Progenitor cell of endocrine pancreas (in vitro differentiated cells): ENCODE data around the gene NRCAM. TPM values are rescaled to one million over a fixed set of nuclear protein-coding genes. Genes with fewer than 3 reads are reported as not detected.

Experiments
- DNase-seq: peaks from one replicate; pipeline ENCODE4 v3.0.0; 2021; ENCODE audit warnings: low spot score; ENCODE audit not compliant: unreplicated experiment
- H3K27ac Mint-ChIP-seq: 2 replicates; pipeline ENCODE4 v1.8.0; 2021; ENCODE audit warnings: mild to moderate bottlenecking, moderate library complexity, mixed read lengths
- H3K27me3 Mint-ChIP-seq: 2 replicates; pipeline ENCODE4 v1.8.0; 2021; ENCODE audit warnings: mixed read lengths
- H3K36me3 Mint-ChIP-seq: 2 replicates; pipeline ENCODE4 v1.8.0; 2022; ENCODE audit warnings: mixed read lengths; ENCODE audit not compliant: insufficient read depth
- H3K4me1 Mint-ChIP-seq: 2 replicates; pipeline ENCODE4 v1.8.0; 2021; ENCODE audit warnings: low read depth, mixed read lengths
- H3K4me3 Mint-ChIP-seq: 2 replicates; pipeline ENCODE4 v1.8.0; 2021; ENCODE audit warnings: low read depth, mild to moderate bottlenecking, moderate library complexity, mixed read lengths
- H3K9me3 Mint-ChIP-seq: 2 replicates; pipeline ENCODE4 v1.8.0; 2021; ENCODE audit warnings: low read depth, mixed read lengths
- CTCF ChIP-seq: fragments of 200-600 bp; sonication (generic); IDR thresholded peaks from one replicate; pipeline ENCODE4 v1.5.0; 2021; ENCODE audit warnings: antibody characterized with exemption, mild to moderate bottlenecking; ENCODE audit not compliant: unreplicated experiment
- total RNA-seq: library from RNA; stranded (reverse); gene quantifications from 2 replicates; pipeline ENCODE4 v1.2.1, GENCODE V29; 2021

The NRCAM gene
- total RNA-seq, 1 donor from 2014 or later, result 19.9 TPM

DNA sequence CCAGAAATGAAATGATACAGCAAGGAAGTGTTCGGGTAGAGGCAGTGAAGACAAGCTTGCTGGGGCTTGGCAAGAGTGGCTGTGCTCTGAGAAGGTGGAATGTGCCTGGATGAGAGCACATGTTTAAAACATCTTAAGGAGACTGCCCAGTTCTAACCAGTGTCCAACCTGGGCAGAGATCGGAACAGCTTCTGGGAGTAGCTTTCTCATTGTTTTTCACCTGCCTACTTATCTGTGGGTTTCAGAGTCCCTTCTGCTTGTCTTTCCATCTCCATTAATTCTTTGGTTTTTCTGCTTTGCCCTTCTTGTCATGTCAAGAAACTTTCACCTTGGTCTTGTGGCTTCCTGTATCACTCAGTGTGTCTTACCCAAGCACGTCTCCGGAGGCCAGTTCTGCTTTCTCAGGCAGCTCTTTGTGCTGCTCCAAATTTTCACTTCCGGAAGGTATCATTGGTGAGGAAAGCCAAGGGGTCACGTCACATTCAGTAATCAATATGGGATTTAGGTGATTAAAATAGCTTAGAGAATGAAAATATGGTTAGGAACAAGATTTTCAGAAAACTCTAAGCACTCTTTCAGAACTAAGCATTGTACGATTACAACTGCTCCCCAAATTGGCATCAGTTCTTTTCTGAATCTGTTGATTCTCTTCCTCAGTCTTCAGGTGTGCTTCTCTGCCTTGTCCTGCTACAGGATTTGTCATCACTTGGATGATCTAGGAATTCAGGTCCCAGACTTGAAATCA, 320.6 kb downstream of the NRCAM start:
- peaks cover 4% of the 10 kb centered on the region for H3K27me3 Mint-ChIP-seq
- peaks cover 1% of the 10 kb centered on the region for H3K36me3 Mint-ChIP-seq
- DNase-seq, result no peak
- no peaks in the 10 kb centered on the region for H3K9me3 Mint-ChIP-seq
- no peak for TF ChIP-seq CTCF
- no peak overlapping the region for H3K4me3 Mint-ChIP-seq
- H3K27ac Mint-ChIP-seq, result no peak overlapping the region
- no peaks in the 10 kb centered on the region for H3K4me1 Mint-ChIP-seq

GRCh38 chr7:108134486-108134885, 321.8 kb downstream of the NRCAM start:
- Mint-ChIP-seq H3K4me1 (no peaks in the 10 kb centered on the region), H3K4me3 (no peak overlapping the region), H3K9me3 (no peaks in the 10 kb centered on the region), H3K27ac (no peak overlapping the region), H3K27me3 (no peaks in the 10 kb centered on the region), H3K36me3 (peaks cover 1% of the 10 kb centered on the region)
- no peak for TF ChIP-seq CTCF
- no peak for DNase-seq

DNA sequence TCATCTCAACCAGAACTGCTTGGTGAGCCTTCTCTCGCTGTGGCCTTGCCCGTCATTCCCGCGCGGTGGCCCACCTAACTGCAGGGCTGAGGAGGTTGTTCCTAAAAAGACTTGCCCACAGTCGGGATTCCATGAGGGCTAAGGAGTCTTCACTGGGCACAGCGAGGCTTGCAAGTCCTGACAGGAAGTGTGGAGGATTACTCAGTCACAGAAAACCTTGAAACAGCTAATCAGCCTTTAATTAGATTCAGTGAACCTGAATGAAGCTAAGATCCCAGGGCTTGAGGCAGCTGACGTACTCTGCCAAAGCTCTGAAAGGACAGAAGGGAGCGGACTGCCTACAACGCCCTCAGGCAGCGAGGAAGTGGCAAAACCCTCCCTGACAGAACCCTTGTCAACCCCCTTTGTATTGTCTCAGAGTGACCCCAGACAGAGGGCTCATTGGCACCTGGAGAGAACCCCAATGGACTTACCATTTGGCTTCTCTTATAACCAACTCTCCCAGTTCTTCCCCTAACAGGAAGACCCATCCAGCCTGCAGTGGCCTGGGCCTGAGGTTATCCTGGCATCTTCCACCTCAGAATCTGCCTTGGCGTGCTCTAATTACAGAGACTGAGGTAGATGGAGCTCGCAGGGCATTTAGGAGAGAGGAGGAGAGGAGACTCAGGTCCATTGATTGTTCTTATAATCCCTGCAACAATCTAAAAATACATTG, 323.5 kb downstream of the NRCAM start:
- H3K36me3 Mint-ChIP-seq, result peaks cover 1% of the 10 kb centered on the region
- TF ChIP-seq CTCF, result no peak
- no peaks in the 10 kb centered on the region for H3K9me3 Mint-ChIP-seq
- no peak for DNase-seq
- H3K27me3 Mint-ChIP-seq, result no peaks in the 10 kb centered on the region
- no peak overlapping the region for H3K27ac Mint-ChIP-seq
- no peak overlapping the region for H3K4me3 Mint-ChIP-seq
- H3K4me1 Mint-ChIP-seq, result no peaks in the 10 kb centered on the region

DNA sequence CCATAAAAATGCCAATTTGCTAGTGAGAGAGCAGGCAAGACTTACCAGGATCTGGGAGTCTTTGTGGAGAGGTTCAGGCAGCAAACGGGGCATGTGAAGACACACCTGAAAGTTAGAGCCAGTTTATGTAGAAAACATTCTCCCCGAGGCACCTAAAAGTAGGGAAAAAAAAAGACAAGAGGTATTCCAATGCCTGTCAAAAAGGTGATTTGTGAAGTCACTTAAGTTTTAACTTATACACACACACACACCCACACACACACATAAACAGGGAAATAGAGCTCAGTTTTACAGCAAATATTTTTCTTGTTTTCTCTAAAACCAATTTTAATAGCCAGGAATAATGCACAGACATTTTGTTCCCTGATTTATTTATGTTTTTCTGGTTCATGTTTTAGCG, 326.0 kb downstream of the NRCAM start, which contains the start of gene LAMB4:
Gene LAMB4, minus strand, starts transcription at position 101 of the 400 bp plus-strand sequence. CDS start 7,197 bp downstream, outside the sequence.
- H3K27ac Mint-ChIP-seq, result no peak within 1 kb of the TSS
- DNase-seq, result no peak
- no peak for TF ChIP-seq CTCF
- H3K4me1 Mint-ChIP-seq, result peaks cover 2% of the 10 kb centered on the region
- no peaks in the 10 kb centered on the region for H3K27me3 Mint-ChIP-seq
- peaks cover 1% of the 10 kb centered on the region for H3K36me3 Mint-ChIP-seq
- H3K4me3 Mint-ChIP-seq, result no peak within 1 kb of the TSS
- H3K9me3 Mint-ChIP-seq, result no peaks in the 10 kb centered on the region

DNA sequence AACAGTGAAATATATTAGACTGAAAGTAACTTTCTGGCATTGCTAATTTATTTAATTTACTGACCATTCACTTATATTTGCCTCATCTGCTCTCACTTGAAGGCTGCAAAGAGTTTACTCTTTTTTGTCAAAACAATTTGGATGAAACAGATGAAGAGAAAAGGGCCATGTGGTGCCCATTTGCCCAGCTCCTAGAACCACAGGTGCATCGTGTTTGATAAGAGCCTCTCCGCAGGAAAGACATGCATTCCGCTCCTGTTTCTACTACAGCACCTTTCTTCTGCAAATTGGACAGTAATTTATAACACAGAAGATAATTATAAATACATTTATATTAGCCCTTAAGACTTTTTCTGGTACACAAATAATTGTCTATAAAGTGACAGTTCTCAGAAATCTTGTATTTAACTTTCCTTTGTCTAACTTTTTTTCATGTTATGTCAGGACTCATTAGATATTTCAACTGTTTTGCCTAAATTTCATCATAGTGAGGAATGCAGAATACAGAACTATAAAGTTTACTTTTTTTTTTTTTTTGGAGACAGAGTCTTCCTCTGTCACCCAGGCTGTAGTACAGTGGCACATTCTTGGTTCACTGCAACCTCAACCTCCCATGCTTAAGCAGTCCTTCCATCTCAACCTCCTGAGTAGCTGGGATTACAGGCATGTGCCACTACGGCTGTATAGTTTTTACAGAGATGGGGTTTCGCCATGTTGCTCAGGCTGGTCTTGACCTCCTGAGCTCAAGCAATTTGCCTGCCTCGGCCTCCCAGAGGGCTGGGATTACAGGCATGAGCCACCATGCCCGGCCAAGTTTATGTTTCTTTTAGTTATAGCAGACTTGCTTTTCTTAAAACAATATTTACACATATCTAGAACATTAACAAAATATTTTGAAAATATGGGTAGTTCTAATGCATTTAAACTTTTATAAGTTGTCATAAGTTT, 326.9 kb downstream of the NRCAM start:
- Mint-ChIP-seq H3K4me3 (no peak overlapping the region), H3K4me1 (peaks cover 2% of the 10 kb centered on the region), H3K27ac (no peak overlapping the region), H3K36me3 (peaks cover 1% of the 10 kb centered on the region), H3K9me3 (no peaks in the 10 kb centered on the region), H3K27me3 (no peaks in the 10 kb centered on the region)
- no peak for DNase-seq
- no peak for TF ChIP-seq CTCF
